Gastroesophageal sphincter (tissue), 3 donors: ENCODE data around the gene SPDYC.

Experiments
- POLR2A ChIP-seq, 2 donors: fragments of 450-650 bp; IDR thresholded peaks; one replicate each; pipeline ENCODE4 v1.6.1; 2017; ENCODE audit warnings: antibody characterized with exemption in 2 of 2, mild to moderate bottlenecking in 2 of 2, moderate library complexity in 1 of 2
- POLR2AphosphoS5 ChIP-seq: sonication (generic); formaldehyde crosslinking; IDR thresholded peaks from one replicate; pipeline ENCODE4 v1.6.1; 2017; ENCODE audit warnings: antibody characterized with exemption
- TF ChIP-seq, protein P1 (sequence below), 4 experiments: fragments of 200-600 bp in 2 of 4; fragments of 450-650 bp in 2 of 4; sonication (generic) in 1 of 4; IDR thresholded peaks; one replicate each; pipeline ENCODE4 v1.5.1; 2017 to 2019; ENCODE audit warnings: antibody characterized with exemption in 4 of 4, mild to moderate bottlenecking in 2 of 4, moderate library complexity in 2 of 4

DNA sequence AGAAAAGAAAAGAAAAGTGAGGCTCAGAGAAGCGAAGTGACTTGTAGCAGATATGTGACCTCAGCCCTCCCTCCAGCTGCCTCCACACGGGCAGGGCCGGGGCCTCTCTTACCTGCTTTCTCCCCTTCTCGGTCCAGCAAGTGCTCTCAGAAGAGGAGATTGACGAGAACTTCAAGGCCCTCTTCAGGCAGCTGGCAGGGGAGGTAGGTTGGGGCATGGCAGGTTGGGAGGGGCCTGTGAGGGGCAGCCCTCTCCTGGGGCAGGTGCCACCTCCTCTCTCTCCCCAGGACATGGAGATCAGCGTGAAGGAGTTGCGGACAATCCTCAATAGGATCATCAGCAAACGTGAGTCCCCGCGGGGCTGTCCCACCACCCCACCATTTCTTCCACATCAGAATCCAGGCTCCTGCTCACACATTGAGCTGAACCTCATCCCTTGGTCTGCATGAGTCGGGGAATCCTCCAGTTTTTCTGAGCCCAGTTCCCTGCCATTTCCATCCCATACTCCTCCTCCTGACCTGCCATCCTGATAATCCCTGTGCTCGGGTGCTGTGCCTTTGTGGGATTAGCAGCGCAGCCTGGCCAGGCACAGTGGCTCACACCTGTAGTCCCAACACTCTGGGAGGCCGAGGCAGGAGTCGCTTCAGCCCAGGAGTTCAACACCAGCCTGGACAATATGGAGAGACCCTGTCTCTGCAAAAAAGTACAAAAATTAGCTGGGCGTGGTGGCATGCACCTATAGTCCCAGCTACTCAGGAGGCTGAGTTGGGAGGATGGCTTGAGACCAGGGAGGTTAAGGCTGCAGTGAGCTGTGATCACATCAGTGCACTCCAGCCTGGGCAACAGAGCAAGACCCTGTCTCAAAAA is 38.1 kb downstream of the SPDYC start:
- TF ChIP-seq, protein P1, sequence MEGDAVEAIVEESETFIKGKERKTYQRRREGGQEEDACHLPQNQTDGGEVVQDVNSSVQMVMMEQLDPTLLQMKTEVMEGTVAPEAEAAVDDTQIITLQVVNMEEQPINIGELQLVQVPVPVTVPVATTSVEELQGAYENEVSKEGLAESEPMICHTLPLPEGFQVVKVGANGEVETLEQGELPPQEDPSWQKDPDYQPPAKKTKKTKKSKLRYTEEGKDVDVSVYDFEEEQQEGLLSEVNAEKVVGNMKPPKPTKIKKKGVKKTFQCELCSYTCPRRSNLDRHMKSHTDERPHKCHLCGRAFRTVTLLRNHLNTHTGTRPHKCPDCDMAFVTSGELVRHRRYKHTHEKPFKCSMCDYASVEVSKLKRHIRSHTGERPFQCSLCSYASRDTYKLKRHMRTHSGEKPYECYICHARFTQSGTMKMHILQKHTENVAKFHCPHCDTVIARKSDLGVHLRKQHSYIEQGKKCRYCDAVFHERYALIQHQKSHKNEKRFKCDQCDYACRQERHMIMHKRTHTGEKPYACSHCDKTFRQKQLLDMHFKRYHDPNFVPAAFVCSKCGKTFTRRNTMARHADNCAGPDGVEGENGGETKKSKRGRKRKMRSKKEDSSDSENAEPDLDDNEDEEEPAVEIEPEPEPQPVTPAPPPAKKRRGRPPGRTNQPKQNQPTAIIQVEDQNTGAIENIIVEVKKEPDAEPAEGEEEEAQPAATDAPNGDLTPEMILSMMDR (IDR thresholded peaks at IDR 0.05) = no peak
- TF ChIP-seq POLR2A (IDR thresholded peaks at IDR 0.05) (no peak), POLR2AphosphoS5 (no peak)
